Measurements from ENCODE around the gene ADRA1B. TPM values are rescaled to one million over a fixed set of nuclear protein-coding genes. Genes with fewer than 3 reads are reported as not detected.

The ADRA1B gene
- total RNA-seq, 1 donor from 2014 or later, result 0.57 TPM

- TF ChIP-seq CTCF (IDR thresholded peaks at IDR 0.05; ENCODE audit: unreplicated experiment), result no peak
- peaks cover 9% of the 10 kb centered on the region for H3K27me3 Mint-ChIP-seq
- H3K36me3 Mint-ChIP-seq (ENCODE audit: insufficient read depth), result no peaks in the 10 kb centered on the region
- no peaks in the 10 kb centered on the region for H3K9me3 Mint-ChIP-seq (ENCODE audit: low read depth)
- no peak for DNase-seq (ENCODE audit: low spot score, unreplicated experiment)
- no peak overlapping the region for H3K4me3 Mint-ChIP-seq (ENCODE audit: low read depth)
- no peaks in the 10 kb centered on the region for H3K4me1 Mint-ChIP-seq (ENCODE audit: low read depth)
- H3K27ac Mint-ChIP-seq, result no peak overlapping the region
Observed at GRCh38 chr5:159928122-159928909, 12.0 kb downstream of the ADRA1B start.

- Mint-ChIP-seq H3K27me3 (peaks cover 9% of the 10 kb centered on the region), H3K4me1 (ENCODE audit: low read depth) (no peaks in the 10 kb centered on the region), H3K27ac (no peak overlapping the region), H3K9me3 (ENCODE audit: low read depth) (no peaks in the 10 kb centered on the region), H3K4me3 (ENCODE audit: low read depth) (no peak overlapping the region), H3K36me3 (ENCODE audit: insufficient read depth) (no peaks in the 10 kb centered on the region)
- TF ChIP-seq CTCF (IDR thresholded peaks at IDR 0.05; ENCODE audit: unreplicated experiment), result no peak
- no peak for DNase-seq (ENCODE audit: low spot score, unreplicated experiment)
Observed at GRCh38 chr5:159929176-159929575, 12.9 kb downstream of the ADRA1B start.

- Mint-ChIP-seq H3K9me3 (ENCODE audit: low read depth) (no peaks in the 10 kb centered on the region), H3K4me1 (ENCODE audit: low read depth) (no peaks in the 10 kb centered on the region), H3K4me3 (ENCODE audit: low read depth) (no peak overlapping the region), H3K27me3 (no peaks in the 10 kb centered on the region), H3K36me3 (ENCODE audit: insufficient read depth) (no peaks in the 10 kb centered on the region), H3K27ac (no peak overlapping the region)
- DNase-seq (ENCODE audit: low spot score, unreplicated experiment), result no peak
- no peak for TF ChIP-seq CTCF (IDR thresholded peaks at IDR 0.05; ENCODE audit: unreplicated experiment)
Observed at GRCh38 chr5:159933531-159934485, 17.5 kb downstream of the ADRA1B start.

GRCh38 chr5:159935946-159936345, 19.7 kb downstream of the ADRA1B start:
- H3K27me3 Mint-ChIP-seq, result peaks cover 11% of the 10 kb centered on the region
- no peaks in the 10 kb centered on the region for H3K4me1 Mint-ChIP-seq (ENCODE audit: low read depth)
- DNase-seq (ENCODE audit: low spot score, unreplicated experiment), result no peak
- no peak for TF ChIP-seq CTCF (IDR thresholded peaks at IDR 0.05; ENCODE audit: unreplicated experiment)
- H3K4me3 Mint-ChIP-seq (ENCODE audit: low read depth), result no peak overlapping the region
- no peaks in the 10 kb centered on the region for H3K9me3 Mint-ChIP-seq (ENCODE audit: low read depth)
- no peak overlapping the region for H3K27ac Mint-ChIP-seq
- no peaks in the 10 kb centered on the region for H3K36me3 Mint-ChIP-seq (ENCODE audit: insufficient read depth)

GRCh38 chr5:159936686-159937329, 20.5 kb downstream of the ADRA1B start:
- no peaks in the 10 kb centered on the region for H3K4me1 Mint-ChIP-seq (ENCODE audit: low read depth)
- no peak overlapping the region for H3K27ac Mint-ChIP-seq
- TF ChIP-seq CTCF (IDR thresholded peaks at IDR 0.05; ENCODE audit: unreplicated experiment), result no peak

More at GRCh38 chr5:159936686-159937329, 20.5 kb downstream of the ADRA1B start:
- Mint-ChIP-seq H3K9me3 (ENCODE audit: low read depth) (peaks cover 4% of the 10 kb centered on the region), H3K36me3 (ENCODE audit: insufficient read depth) (no peaks in the 10 kb centered on the region), H3K4me3 (ENCODE audit: low read depth) (no peak overlapping the region), H3K27me3 (peaks cover 14% of the 10 kb centered on the region)
- DNase-seq (ENCODE audit: low spot score, unreplicated experiment), result no peak

All from progenitor cell of endocrine pancreas (in vitro differentiated cells).